Measurements from ENCODE around the gene GTSE1. TPM values are rescaled to one million over a fixed set of nuclear protein-coding genes. Genes with fewer than 3 reads are reported as not detected.

The GTSE1 gene
- total and polyA plus RNA-seq, 2 of the 13 experiments (the other 11 are each of a cell fraction or from before 2014, with no cell fraction given): 10.7 to 13.5 TPM

- Histone ChIP-seq H3K27me3 (ENCODE audit: control insufficient read depth in 1 of 2, insufficient read depth in 2 of 2, low read length in 2 of 2) (no peaks in the 10 kb centered on the region), H3K36me3 (replicated peaks in 1 of 2; ENCODE audit: control insufficient read depth in 1 of 2, insufficient read depth in 2 of 2, low read length in 2 of 2) (peaks cover 52 to 96% of the 10 kb centered on the region in 2 experiments), H3K9ac (ENCODE audit: insufficient read depth, low read depth, low read length) (no peak overlapping the region), H4K20me1 (ENCODE audit: insufficient read depth, low read length) (no peaks in the 10 kb centered on the region), H3K79me2 (ENCODE audit: insufficient read depth, low read length) (no peaks in the 10 kb centered on the region), H3K4me1 (ENCODE audit: insufficient read depth, low read length) (no peaks in the 10 kb centered on the region), H3K4me2 (ENCODE audit: low read depth, low read length) (no peak overlapping the region), H3K9me3 (ENCODE audit: low read length) (no peaks in the 10 kb centered on the region), H3K27ac (ENCODE audit: extremely low read length, insufficient read depth, low read length) (no peak overlapping the region), H3K4me3 (replicated peaks in 1 of 3; ENCODE audit: insufficient read depth in 1 of 3, low read depth in 2 of 3, low read length in 3 of 3) (no peak overlapping the region), H2AFZ (ENCODE audit: low read length) (no peak overlapping the region)
- in situ Hi-C loops (cut with HindIII; ENCODE audit: extremely low pct_ligation_motif_present, low pct_unique_long_range_greater_than_20kb) (no loop called here), intact Hi-C loops (cut with micrococcal nuclease; ENCODE audit: unreplicated experiment) (no loop called here)
- ATAC-seq (no peak), DNase-seq (ENCODE audit: low spot score) (no peak), FAIRE-seq (no peak)
- 96% methylated on average over 9 of the region's 12 CpGs for WGBS (ENCODE audit: low lambda C conversion rate)
- POLR2A ChIA-PET: no interaction called here
- peak; percentile 60 for TF ChIP-seq ZNF629 (CRISPR knock-in tag; conservative IDR thresholded peaks at IDR 0.05)
- TF ChIP-seq TFDP2 (CRISPR knock-in tag; IDR thresholded peaks at IDR 0.05): no peak
- CTCF ChIA-PET (ENCODE audit: low intra/inter-chr PET ratio, low total read pairs): no interaction called here
- BruUV-seq (replicated peaks): no TSS peak
Observed at GRCh38 chr22:46347646-46348045, 51.0 kb downstream of the GTSE1 start.

GRCh38 chr22:46348099-46348695 lies 51.5 kb downstream of the GTSE1 start:
- Histone ChIP-seq H2AFZ (ENCODE audit: low read length) (no peak overlapping the region), H3K9me3 (ENCODE audit: low read length) (no peaks in the 10 kb centered on the region), H3K27ac (ENCODE audit: extremely low read length, insufficient read depth, low read length) (no peak overlapping the region), H4K20me1 (ENCODE audit: insufficient read depth, low read length) (no peaks in the 10 kb centered on the region), H3K36me3 (replicated peaks in 1 of 2; ENCODE audit: control insufficient read depth in 1 of 2, insufficient read depth in 2 of 2, low read length in 2 of 2) (peaks cover 55 to 96% of the 10 kb centered on the region in 2 experiments), H3K4me2 (ENCODE audit: low read depth, low read length) (no peak overlapping the region), H3K9ac (ENCODE audit: insufficient read depth, low read depth, low read length) (no peak overlapping the region), H3K4me3 (replicated peaks in 1 of 3; ENCODE audit: insufficient read depth in 1 of 3, low read depth in 2 of 3, low read length in 3 of 3) (no peak overlapping the region), H3K79me2 (ENCODE audit: insufficient read depth, low read length) (no peaks in the 10 kb centered on the region), H3K4me1 (ENCODE audit: insufficient read depth, low read length) (no peaks in the 10 kb centered on the region), H3K27me3 (ENCODE audit: control insufficient read depth in 1 of 2, insufficient read depth in 2 of 2, low read length in 2 of 2) (no peaks in the 10 kb centered on the region)
- in situ Hi-C loops (cut with HindIII; ENCODE audit: extremely low pct_ligation_motif_present, low pct_unique_long_range_greater_than_20kb) (no loop called here), intact Hi-C loops (cut with micrococcal nuclease; ENCODE audit: unreplicated experiment) (no loop called here)
- no peak for ATAC-seq
- FAIRE-seq: no peak
- 97% methylated on average over 15 of the region's 15 CpGs for WGBS (ENCODE audit: low lambda C conversion rate)
- no peak for DNase-seq (ENCODE audit: low spot score)
- ChIA-PET POLR2A (no interaction called here), CTCF (ENCODE audit: low intra/inter-chr PET ratio, low total read pairs) (no interaction called here)
- TF ChIP-seq LCORL (IDR thresholded peaks at IDR 0.05) (no peak), LCORL (CRISPR knock-in tag; IDR thresholded peaks at IDR 0.05) (no peak), ZNF891 (CRISPR knock-in tag; IDR thresholded peaks at IDR 0.05) (no peak), ZBTB20 (CRISPR knock-in tag; IDR thresholded peaks at IDR 0.05; ENCODE audit: borderline replicate concordance, low read depth) (no peak), SOX5 (CRISPR knock-in tag; IDR thresholded peaks at IDR 0.05; ENCODE audit: borderline replicate concordance) (no peak), ZNF564 (CRISPR knock-in tag; IDR thresholded peaks at IDR 0.05) (no peak), MXD1 (CRISPR knock-in tag; IDR thresholded peaks at IDR 0.05) (no peak), ZNF713 (CRISPR knock-in tag; IDR thresholded peaks at IDR 0.05) (no peak), PHF20 (CRISPR knock-in tag; IDR thresholded peaks at IDR 0.05) (no peak), PBX2 (CRISPR knock-in tag; IDR thresholded peaks at IDR 0.05) (no peak), ATM (IDR thresholded peaks at IDR 0.05; ENCODE audit: borderline replicate concordance) (no peak)
- no TSS peak for BruUV-seq (replicated peaks)

Measured in HepG2 (cell line).